Measurements from ENCODE around the gene NEURL1.

NEURL1 gene

DNA sequence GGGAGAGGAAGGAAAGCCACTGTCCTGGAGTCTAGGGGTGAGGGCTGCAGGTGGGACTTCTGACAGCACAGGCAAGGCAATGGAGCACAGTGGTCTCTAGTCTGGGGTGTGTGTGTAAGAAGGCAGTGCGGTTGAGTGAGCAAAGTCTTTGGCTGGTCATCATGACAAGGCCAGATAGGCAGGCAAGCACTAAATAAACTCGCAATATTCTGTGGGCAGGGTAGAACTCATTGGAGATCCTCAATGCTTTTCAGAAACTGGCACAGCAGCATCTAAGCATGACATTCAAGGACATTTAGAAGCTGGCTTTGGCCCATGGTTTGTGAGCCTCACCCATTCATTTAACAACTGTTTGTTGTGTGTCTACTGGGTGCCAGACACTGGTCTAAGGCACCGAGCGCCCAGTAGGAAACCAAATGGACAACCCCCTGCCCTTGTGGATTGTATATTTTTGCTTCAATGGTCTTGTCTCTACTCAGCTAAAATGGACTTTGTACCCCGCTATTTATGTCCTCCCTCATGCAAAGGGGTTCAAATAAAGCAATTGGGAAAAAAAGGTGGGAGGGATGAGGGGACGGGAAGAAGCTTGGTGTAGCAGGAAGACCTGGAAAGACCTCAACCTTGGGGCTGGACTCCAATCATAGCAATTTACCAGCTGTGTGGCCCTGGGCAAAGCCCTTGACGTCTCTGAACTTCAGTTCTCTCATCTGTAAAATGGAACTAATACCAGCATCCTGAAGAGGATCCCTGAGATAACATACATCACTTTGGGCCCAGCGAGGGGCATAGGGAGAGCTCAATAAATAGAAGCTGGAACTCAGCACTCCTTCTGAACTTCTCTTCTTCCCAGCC, 116.0 kb downstream of the NEURL1 start:
- no peak for DNase-seq

DNA sequence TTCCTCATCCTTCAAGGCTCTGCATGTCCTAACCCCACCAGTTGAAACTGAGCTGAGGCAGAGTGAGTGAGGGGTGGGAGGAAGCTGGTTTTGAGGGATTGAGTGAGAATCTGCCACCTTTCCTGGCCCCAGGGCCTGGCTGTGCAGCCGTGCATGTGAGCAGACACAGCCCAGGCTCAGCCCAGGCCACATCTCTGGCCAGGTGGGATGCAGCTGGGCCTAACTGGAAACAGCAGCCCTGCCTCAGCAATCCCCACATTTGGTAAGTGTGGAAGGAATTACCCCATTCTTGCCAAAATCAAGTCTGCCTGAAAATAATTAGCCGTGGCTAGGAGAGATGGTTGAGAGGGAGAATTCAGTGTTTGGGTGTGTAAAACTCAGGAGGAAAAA, 116.6 kb downstream of the NEURL1 start:
- no peak for DNase-seq

DNA sequence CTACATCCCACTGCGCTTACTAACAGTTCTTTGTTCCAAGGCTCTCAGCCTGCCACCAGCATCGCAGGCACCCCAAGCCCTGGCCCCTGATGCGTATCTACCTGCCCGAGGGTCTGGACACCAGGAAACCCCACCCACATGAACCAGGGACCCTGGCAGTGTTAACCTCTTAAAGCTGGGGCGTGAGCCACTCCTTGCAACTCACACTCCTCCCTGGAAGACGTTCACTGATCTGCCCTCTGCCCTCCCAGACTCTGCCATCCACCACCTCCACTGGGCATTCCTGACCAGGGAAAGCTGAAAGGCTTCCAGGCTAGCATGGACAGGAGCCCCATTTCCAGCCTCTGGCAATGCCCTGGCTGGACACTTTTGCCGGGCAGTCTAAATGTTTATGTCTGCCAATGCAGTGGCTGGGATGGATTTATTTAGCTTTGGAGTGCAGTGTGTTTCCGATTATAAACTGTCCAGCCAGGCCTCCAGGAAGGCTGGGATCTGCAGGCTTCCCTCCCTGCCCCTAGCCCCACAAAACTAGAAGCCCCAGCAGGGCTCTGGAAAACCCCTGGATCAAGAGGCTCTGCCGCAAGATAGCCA, 117.5 kb downstream of the NEURL1 start:
- no peak for DNase-seq

DNA sequence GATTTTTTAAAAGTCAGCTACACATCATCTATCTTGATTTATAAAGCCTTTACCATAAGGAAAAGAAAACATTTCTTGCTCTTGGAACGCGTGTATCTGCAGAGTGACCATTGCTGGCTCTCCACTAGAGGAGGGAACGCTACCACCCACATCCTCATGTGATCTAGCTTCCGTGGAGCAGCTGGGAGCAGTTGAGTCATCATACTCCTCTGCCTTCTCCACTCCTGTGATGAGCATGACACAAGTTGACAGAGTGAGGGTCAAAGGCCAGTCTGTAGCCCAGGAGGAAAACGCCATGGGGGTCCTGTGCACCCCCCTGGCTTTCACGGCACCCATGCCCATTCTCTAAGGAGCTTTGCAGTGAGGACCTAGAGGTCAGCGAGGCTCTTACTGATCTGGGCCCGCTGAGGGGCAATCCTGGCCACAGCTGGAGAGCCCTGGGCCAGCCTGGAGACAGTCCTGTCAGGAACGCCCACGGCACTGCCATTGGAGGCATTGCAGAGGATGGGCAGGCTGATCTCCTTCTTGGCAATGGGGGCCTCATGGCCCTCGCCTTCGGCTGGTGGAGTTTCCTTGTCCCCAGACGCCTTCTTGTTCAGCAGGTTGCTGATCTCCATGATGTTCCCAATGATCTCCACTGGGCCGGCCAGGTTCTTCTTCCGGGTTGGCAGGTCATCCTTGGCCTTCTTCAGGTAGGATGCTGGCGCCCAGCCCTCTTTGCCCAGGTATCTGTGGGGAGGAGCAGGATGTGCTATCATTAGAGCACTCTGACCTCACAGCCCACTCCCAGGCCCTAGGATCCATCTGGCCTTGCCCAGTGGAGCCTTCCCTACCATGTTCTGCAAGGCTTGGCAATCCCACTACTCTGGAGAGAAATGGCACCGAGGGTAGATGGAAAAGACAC, 119.2 kb downstream of the NEURL1 start:
- DNase-seq = no peak

DNA sequence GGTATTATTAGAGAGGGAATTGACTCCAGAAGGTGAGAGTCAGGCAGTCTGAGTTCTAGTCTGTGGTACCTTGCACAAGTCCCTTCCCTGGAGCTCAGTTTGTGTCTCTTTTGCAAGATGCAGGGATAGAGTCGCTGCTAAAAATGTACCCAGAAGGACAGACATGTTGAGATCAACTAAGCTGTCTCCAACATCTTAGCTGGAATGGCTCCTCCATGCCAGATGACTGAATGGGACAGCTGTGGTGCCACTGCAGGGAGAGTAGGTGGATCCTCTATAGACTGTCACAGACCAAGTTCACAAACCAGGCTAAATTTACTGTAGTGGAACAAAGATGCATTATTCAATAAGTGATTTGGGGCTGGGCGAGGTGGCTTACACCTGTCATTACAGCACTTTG, 120.1 kb downstream of the NEURL1 start:
- no peak for DNase-seq

DNA sequence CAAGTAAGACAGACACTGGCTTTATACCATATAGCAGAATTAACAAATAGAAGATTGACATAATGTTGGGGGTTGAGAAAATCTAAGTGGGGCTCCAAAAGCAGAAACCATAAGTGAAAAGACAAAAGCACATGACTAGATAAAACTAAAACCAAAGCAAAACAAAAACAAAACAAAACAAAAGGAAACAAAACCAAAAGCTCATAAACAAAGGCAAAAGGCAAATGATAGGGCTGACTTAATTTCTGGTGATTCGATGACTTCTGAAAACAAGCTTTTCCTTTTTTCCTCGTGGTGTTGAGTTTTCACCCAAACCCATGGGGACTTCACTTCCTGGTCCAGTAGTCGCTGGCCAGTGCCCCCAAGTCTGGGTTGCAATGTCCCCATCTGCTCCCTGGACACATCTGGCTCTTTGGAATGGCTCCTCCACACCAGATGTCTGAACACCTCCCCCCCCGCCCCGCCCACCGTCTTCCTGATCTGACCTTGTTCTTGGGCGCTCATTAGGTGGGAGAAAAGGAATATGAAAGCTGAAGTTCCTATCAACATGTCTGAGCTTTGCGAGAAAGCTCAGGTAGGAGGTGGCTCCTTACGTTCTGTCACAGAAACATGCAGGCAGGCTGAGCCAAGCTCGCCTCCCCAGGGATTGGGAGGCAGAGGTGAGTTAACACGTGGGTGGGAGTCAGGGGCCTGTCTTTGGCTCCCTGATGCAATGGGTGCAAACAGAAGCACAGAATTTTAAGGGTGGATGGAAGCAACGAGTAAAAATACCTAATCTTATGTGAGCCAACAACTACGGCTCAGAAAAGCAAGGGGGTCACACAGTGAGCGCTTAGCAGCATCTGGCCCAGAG, 121.0 kb downstream of the NEURL1 start:
- no peak for DNase-seq

DNA sequence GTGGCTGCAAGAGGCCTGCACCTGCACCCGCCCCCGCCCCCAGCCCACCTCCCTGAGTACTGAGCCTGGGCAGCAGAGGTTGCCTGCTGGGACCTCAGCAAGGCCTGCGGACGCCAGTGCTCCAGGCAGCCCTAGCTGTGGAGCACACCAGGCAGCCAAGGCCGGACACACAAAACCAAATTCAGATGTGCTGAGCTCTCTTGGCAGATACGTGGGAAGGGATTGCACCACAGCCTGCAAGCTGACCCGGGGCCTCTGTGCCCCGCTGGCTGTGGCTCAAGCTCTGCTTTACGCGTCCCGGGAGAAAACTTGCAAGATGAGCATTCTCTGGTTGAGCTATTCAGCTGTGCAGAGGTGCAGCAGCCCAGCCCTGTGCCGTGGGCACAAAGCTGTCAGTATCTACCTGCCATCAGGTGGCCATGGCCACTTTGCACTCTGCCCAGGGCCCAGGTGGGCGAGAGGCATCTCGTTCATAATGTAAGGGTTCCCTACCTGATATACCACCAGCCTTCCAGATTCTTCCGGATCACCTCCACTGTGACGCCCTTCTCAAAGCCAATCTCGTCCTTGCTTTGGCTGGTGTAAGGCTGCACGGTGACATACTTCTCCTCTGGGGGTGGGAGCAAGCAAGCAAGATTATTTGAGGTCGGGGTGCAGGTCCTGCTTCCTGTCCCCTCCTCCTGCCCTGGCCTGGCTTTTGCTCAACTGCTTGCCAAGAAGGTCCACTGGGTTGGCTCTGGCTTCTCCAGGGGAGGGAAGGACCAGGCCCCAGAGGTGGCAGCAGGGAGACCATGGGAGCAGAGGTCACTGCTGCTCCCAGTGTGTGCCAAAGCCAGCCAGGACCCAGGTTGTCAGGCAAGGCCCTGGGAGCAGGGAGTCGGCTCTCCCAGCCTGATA, 123.4 kb downstream of the NEURL1 start:
- DNase-seq = no peak

DNA sequence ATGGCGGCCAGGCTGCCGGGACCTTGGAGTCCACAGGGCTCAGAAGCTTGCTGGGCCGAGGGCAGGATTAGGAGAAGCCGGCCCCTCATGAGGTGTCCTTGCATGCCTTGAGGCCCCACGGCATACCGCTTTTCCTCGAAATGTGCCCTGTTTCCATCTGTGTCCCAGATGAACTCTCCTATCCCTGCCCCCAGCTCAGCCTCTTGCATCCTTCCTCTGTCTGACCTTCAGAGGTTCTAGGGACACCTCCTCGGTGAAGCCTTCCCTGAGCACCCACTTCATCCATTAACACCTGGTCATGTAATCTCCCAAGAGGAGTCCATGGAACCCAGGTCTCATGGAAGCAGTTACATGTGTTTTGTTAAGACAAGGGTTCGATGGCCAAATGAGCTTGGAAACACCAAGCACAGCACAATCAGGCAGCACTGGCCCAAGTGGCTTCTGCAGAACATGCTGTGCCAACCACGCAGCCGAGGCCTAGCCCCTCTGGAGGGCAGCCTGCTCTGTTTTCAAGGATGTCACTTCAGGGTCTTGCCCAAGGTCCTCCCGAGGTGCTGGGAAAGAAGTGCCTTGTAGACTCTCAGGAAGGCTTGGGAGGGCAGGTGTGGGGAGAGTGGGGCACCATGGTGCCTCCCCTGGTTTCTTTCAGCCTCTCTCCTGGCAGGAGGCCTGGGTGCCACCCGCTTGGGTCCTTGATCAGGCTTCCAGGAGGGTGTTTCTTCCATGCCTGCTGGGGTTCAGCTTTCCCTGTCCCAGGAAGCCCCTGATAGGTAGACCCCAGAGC, 124.3 kb downstream of the NEURL1 start:
- no peak for DNase-seq

DNA sequence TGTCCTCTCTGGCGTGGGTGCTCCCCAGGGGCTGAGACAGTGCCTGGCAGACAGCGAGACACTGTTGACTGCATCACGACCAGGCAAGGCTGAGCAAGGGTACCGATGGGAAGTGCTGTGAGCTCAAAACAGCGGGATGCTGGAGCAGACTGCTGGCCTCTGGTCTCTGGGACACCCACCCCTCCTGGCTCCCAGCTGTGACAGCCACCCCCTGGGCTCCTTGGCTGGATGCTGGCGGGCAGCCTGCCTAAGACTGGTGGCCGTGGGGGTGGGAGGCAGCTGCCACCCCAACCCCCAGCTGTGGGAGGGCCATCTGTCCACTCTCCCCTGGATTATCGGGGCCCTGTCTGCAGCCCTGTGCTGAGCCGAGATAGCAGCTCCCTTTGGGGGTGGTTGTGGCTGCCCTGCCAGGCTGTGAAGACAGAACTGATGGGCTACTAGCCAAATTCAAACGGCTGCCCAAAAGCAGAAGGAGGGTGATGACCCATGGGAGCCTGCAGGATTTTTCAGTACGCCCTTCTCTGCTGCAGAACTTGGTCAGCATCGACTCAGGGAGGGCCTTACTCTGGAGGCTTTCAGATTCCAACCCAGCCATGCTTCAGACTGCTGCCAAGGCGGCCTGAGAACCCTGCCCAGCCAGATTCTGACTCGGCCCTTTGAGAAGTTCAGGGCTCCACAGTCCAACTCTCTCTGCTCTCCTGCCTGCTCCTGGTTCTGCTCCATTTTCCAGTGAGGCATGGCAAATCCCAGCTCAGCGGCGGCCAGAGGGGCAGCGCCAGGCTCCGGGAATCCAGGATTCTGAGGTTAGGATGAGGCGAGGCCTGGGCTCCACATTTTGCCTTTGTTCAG, 125.3 kb downstream of the NEURL1 start:
- no peak for DNase-seq

DNA sequence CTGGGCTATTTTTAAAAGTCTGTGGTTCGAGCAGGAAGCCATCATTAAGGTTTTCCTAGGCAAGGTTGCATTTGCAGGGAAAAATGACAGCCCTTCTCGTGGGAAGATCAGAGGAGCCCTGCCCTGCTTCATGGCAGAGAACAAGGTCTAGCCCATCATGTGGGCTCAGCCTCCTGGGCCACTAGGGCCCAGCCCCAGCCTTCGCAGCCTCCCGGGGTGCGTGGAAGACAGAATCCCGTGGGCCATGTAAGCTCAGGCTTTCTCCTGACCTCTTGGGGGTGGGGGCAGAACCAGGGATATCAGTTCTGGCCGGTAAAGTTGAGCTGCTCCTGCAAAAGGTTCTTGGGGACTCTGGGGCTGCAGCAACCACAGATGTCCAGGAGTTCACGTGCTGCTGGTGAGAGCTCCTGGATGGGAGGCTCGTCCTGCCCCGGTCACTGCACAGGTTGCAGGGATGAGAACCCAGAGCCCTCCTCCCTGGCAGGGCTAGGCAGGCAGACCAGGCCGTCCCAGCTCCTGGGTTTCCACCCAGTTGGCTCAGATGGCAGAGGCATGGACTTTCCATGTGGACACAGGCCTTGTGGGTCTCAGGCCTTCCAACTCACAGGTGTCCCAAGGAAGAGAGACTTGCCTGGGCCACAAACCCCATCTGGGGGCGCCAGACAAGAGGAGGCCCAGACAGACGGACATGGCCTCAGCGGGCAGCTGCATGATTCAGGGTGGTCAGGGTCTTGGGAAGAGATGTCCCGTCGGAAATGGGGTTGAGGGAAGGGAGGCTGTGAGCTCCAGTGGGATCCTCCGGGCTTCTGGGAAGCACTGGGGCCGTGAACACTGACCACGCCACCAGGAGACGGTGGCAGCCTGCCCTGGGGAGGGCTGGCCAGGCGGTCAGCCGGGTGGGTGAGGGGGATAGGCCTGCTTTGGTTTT, 126.2 kb downstream of the NEURL1 start:
- no peak for DNase-seq

DNA sequence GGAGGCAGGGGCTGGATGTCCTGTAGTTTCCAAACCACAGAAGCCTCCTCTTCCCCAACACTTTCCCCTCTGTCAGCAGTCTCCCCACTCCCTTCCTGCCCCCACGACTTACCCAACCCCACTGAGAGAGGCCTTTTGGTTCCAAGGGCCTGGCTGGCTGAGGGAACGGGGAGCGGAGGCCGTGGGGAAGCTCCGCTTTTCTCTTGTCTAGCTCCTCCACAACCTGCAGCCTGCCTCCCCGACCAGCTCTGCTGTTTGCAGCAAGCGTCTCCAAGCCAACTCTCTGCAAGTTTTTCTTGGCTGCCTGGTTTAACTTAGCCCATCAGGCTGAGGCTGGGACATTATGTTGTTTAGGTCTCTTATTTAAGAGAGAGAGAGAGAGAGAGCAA, 126.8 kb downstream of the NEURL1 start:
- no peak for DNase-seq

- DNase-seq = no peak
Observed at GRCh38 chr10:103620891-103621782, 127.6 kb downstream of the NEURL1 start.

GRCh38 chr10:103621783-103622125, 128.2 kb downstream of the NEURL1 start:
- DNase-seq = no peak

DNA sequence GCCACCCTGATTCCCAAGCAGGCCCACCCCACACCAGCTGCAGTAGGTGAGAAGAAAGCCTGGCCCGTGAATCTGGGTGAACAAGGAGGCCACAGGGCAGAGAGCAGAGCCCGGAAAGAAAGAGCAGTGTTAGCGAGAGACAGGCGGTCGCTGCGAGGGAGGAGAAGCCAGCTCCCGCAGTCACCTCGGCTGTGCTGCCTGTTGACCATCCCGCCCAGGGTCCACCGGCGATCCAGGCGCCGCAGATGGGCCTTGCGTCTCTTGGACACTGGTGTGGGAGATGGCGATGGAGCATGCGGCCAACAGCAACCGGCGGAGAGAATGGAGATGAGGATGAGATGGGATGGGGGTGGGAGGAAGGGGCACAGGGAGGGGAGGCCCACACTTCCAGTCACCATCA, 128.8 kb downstream of the NEURL1 start:
- DNase-seq = no peak

DNA sequence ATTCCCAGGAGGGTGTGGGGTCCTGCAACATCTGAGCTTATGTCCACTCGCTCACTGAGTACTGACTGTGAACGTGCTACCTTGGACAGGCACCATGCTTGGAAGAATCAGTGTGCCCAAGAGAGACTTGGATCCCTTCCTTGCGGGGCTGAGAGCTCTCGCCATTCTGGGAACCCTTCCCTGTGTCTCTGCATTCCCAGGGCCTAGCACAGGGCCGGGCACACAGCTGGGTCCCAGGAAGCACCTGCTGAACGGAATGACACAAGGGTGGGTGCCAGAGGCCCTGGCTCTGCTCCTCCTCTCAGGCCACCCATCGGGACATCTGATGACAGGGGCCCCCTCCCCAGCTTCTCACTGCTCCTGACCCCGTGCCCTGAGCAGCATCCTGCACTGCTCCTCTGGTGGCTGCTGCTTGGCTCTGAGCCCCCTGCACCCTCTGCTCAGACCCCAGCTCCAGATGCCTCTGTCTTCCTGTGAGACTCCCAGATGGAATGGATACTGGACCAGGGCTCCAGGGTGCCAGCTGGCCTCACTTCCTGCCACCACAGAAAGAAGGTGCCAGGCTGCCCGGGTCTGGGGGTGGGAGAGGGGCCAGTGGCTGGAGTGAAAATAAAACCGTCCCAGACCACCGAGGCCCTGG, 129.6 kb downstream of the NEURL1 start:
- DNase-seq = no peak

DNA sequence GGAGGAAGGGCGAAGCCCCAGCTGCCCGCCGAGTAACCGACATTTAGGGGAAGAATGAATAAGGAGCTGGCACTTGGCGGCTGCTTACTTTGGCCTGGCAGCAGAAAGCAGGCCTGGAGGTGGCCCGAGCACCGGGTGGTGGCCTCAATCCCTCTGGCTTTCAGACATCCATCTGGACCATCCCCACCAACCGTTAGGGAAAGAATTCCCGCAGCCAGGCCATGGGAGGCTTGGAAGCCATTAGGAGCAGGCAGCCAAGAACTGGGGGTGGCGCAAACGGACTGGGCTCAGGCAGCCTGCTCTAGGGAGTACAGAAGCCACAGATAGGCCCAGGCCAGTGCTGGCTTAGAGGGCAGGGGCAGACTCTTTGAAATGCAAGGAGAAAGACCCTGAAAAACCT, 132.7 kb downstream of the NEURL1 start:
- DNase-seq = no peak

All from activated effector memory CD4-positive, alpha-beta T cell treated with Interleukin-2 at 50 U/mL for 16 hours (primary cell).